ENCODE results near the gene PKP2.

GRCh38 chr12:32801269-32801980 lies 95.2 kb downstream of the PKP2 start:
- TF ChIP-seq CTCF (IDR thresholded peaks at IDR 0.05) (no peak), POLR2A (IDR thresholded peaks at IDR 0.05) (no peak), POLR2AphosphoS5 (IDR thresholded peaks at IDR 0.05) (no peak), EP300 (IDR thresholded peaks at IDR 0.05) (no peak)
